ENCODE measurements around the gene ROR2.

ROR2 gene

DNA sequence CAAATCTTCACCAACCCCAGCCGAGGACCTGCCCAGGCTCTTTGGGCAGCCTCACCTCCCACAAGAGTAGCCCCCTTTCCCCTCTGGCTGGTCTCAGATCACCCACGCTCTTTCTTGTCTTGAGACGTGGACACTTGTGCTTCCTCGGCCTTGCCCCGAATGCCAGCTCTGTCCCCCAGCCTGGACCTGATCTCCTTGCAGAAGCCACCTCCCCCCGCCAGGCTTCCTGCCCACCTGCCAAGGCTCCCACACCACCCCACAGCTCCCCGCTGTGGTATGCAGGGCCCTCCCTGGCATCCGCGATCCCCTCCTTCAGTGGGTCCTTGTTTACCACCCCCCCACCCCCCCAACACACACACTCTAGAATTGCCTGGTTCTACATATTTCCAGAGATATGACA, 133.7 kb downstream of the ROR2 start:
- no peak overlapping the region for H2AK5ac ChIP-seq (ENCODE audit: low read length)
- peaks cover 6% of the 10 kb centered on the region for H3K4me1 ChIP-seq (ENCODE audit: control insufficient read depth, low read depth, low read length)
- no peak overlapping the region for H3K9ac ChIP-seq (ENCODE audit: low read length)
- no peak overlapping the region for H3K56ac ChIP-seq (ENCODE audit: low read length)
- DNase-seq = no peak
- WGBS (ENCODE audit: extremely low coverage, insufficient coverage, low lambda C conversion rate) = no CpG with 5 or more reads among the region's 9 CpGs
- no peak overlapping the region for H3K4me2 ChIP-seq (ENCODE audit: low read length)
- H3K36me3 ChIP-seq (ENCODE audit: control insufficient read depth, insufficient read depth, low read length) = no peaks in the 10 kb centered on the region
- no peak overlapping the region for H3K4ac ChIP-seq (ENCODE audit: low read depth, low read length)
- H4K8ac ChIP-seq (ENCODE audit: low read depth, low read length) = no peak overlapping the region
- no peak overlapping the region for H4K5ac ChIP-seq (ENCODE audit: low read length)
- H3K18ac ChIP-seq (ENCODE audit: low read length) = no peak overlapping the region
- no peak overlapping the region for H2BK5ac ChIP-seq (ENCODE audit: low read length)
- no peak overlapping the region for H3K23ac ChIP-seq (ENCODE audit: low read length)
- H3K4me3 ChIP-seq (ENCODE audit: low read length) = no peak overlapping the region
- H3K79me1 ChIP-seq (ENCODE audit: low read length) = peaks cover 54% of the 10 kb centered on the region
- peaks cover 48% of the 10 kb centered on the region for H3K79me2 ChIP-seq (ENCODE audit: control insufficient read depth, insufficient read depth, low read length)
- no peaks in the 10 kb centered on the region for H3K27me3 ChIP-seq (ENCODE audit: insufficient read depth, low read length, poor library complexity)
- no peak overlapping the region for H3K27ac ChIP-seq (ENCODE audit: low read depth, low read length)
- no peak overlapping the region for H2BK120ac ChIP-seq (ENCODE audit: low read depth, low read length)
- no peak overlapping the region for H2BK15ac ChIP-seq (replicated peaks; ENCODE audit: low read depth)

DNA sequence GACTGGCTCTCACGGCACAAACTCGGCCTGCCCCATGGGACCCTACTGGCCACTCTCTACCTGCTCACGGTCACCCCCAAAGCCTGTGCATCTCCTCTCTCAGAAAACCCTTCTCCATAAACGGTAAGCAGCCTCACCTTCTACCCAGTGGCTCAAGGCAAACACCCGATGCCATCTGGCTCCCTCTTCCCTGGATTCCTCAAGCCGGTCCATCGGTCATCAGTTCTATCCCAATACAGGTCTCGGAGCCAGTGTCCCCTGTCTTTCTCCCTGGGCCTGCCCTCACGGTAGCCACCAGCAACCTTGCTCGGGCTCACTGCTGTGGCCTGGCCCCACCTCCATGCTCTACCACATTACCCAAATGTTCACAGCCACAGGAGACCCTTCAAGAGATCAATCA, 134.1 kb downstream of the ROR2 start:
- H2AK5ac ChIP-seq (ENCODE audit: low read length) = no peak overlapping the region
- no CpG with 5 or more reads among the region's 10 CpGs for WGBS (ENCODE audit: extremely low coverage, insufficient coverage, low lambda C conversion rate)
- no peak overlapping the region for H3K18ac ChIP-seq (ENCODE audit: low read length)
- H2BK5ac ChIP-seq (ENCODE audit: low read length) = no peak overlapping the region
- H4K8ac ChIP-seq (ENCODE audit: low read depth, low read length) = no peak overlapping the region
- no peaks in the 10 kb centered on the region for H3K27me3 ChIP-seq (ENCODE audit: insufficient read depth, low read length, poor library complexity)
- H3K9ac ChIP-seq (ENCODE audit: low read length) = no peak overlapping the region
- no peak overlapping the region for H4K5ac ChIP-seq (ENCODE audit: low read length)
- no peak overlapping the region for H2BK15ac ChIP-seq (replicated peaks; ENCODE audit: low read depth)
- H2BK120ac ChIP-seq (ENCODE audit: low read depth, low read length) = no peak overlapping the region
- H3K36me3 ChIP-seq (ENCODE audit: control insufficient read depth, insufficient read depth, low read length) = no peaks in the 10 kb centered on the region
- H3K79me2 ChIP-seq (ENCODE audit: control insufficient read depth, insufficient read depth, low read length) = peaks cover 46% of the 10 kb centered on the region
- H3K4me1 ChIP-seq (ENCODE audit: control insufficient read depth, low read depth, low read length) = peaks cover 6% of the 10 kb centered on the region
- no peak overlapping the region for H3K27ac ChIP-seq (ENCODE audit: low read depth, low read length)
- DNase-seq = no peak
- H3K4me2 ChIP-seq (ENCODE audit: low read length) = no peak overlapping the region
- H3K79me1 ChIP-seq (ENCODE audit: low read length) = peaks cover 54% of the 10 kb centered on the region
- H3K23ac ChIP-seq (ENCODE audit: low read length) = no peak overlapping the region
- H3K4me3 ChIP-seq (ENCODE audit: low read length) = no peak overlapping the region
- no peak overlapping the region for H3K56ac ChIP-seq (ENCODE audit: low read length)
- H3K4ac ChIP-seq (ENCODE audit: low read depth, low read length) = no peak overlapping the region

DNA sequence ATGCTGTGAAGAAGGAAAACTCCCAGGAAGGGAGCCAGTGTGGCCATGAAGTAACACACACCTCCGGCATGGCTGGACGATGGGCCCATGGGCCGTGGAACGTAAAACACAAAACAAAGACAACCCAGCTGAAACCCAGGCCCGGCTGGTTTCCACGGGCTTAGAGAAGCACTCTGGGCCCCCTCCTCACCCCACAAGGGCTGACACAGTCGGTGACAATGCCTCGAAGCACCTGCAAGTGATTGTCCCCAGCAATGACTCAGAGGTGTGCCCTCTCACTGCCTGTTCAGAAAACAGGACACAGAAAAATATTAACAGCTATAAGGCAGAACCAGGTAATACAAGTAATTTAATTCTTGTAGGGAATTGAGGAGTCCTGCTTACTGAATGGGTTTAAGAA, 135.3 kb downstream of the ROR2 start:
- Histone ChIP-seq H3K4me2 (ENCODE audit: low read length) (no peak overlapping the region), H3K18ac (ENCODE audit: low read length) (no peak overlapping the region), H3K9ac (ENCODE audit: low read length) (no peak overlapping the region), H3K79me1 (ENCODE audit: low read length) (peaks cover 56% of the 10 kb centered on the region), H2AK5ac (ENCODE audit: low read length) (no peak overlapping the region), H3K4me1 (ENCODE audit: control insufficient read depth, low read depth, low read length) (peaks cover 6% of the 10 kb centered on the region), H3K4ac (ENCODE audit: low read depth, low read length) (no peak overlapping the region), H4K8ac (ENCODE audit: low read depth, low read length) (no peak overlapping the region), H2BK120ac (ENCODE audit: low read depth, low read length) (no peak overlapping the region), H3K27me3 (ENCODE audit: insufficient read depth, low read length, poor library complexity) (no peaks in the 10 kb centered on the region), H2BK5ac (ENCODE audit: low read length) (no peak overlapping the region), H3K56ac (ENCODE audit: low read length) (no peak overlapping the region), H3K23ac (ENCODE audit: low read length) (no peak overlapping the region), H3K36me3 (ENCODE audit: control insufficient read depth, insufficient read depth, low read length) (no peaks in the 10 kb centered on the region), H2BK15ac (replicated peaks; ENCODE audit: low read depth) (no peak overlapping the region), H3K27ac (ENCODE audit: low read depth, low read length) (no peak overlapping the region), H4K5ac (ENCODE audit: low read length) (no peak overlapping the region), H3K79me2 (ENCODE audit: control insufficient read depth, insufficient read depth, low read length) (peaks cover 46% of the 10 kb centered on the region), H3K4me3 (ENCODE audit: low read length) (no peak overlapping the region)
- WGBS (ENCODE audit: extremely low coverage, insufficient coverage, low lambda C conversion rate) = no CpG with 5 or more reads among the region's 8 CpGs
- DNase-seq = no peak

DNA sequence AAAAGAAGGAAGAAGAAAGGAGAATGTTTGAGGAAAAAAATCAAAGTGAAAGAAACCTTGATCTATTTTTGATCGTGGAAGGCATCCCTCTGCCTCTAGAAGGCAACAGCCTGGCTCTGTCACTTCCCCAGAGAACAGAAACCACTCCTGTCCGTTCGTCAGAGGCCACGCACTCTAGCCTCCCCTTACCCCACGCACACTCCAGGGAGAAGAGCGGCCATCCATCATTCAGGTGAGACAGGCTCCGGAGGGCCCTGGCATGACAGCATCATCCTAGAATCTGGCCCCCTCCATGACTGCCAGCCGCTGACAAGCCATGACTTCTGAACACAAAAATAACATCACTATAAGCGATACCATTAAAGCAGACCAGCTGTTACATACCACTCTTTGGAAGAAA, 135.8 kb downstream of the ROR2 start:
- no peak overlapping the region for H2BK15ac ChIP-seq (replicated peaks; ENCODE audit: low read depth)
- no peaks in the 10 kb centered on the region for H3K27me3 ChIP-seq (ENCODE audit: insufficient read depth, low read length, poor library complexity)
- H3K4ac ChIP-seq (ENCODE audit: low read depth, low read length) = no peak overlapping the region
- H3K18ac ChIP-seq (ENCODE audit: low read length) = no peak overlapping the region
- no peak overlapping the region for H2AK5ac ChIP-seq (ENCODE audit: low read length)
- H3K79me1 ChIP-seq (ENCODE audit: low read length) = peaks cover 55% of the 10 kb centered on the region
- H3K4me2 ChIP-seq (ENCODE audit: low read length) = no peak overlapping the region
- H4K5ac ChIP-seq (ENCODE audit: low read length) = no peak overlapping the region
- no peak overlapping the region for H2BK5ac ChIP-seq (ENCODE audit: low read length)
- H3K56ac ChIP-seq (ENCODE audit: low read length) = no peak overlapping the region
- H3K79me2 ChIP-seq (ENCODE audit: control insufficient read depth, insufficient read depth, low read length) = peaks cover 41% of the 10 kb centered on the region
- H3K4me1 ChIP-seq (ENCODE audit: control insufficient read depth, low read depth, low read length) = peaks cover 4% of the 10 kb centered on the region
- no peak overlapping the region for H3K23ac ChIP-seq (ENCODE audit: low read length)
- H3K36me3 ChIP-seq (ENCODE audit: control insufficient read depth, insufficient read depth, low read length) = no peaks in the 10 kb centered on the region
- no CpG with 5 or more reads among the region's 9 CpGs for WGBS (ENCODE audit: extremely low coverage, insufficient coverage, low lambda C conversion rate)
- no peak overlapping the region for H4K8ac ChIP-seq (ENCODE audit: low read depth, low read length)
- H3K27ac ChIP-seq (ENCODE audit: low read depth, low read length) = no peak overlapping the region
- no peak overlapping the region for H3K9ac ChIP-seq (ENCODE audit: low read length)
- H2BK120ac ChIP-seq (ENCODE audit: low read depth, low read length) = no peak overlapping the region
- DNase-seq = no peak
- no peak overlapping the region for H3K4me3 ChIP-seq (ENCODE audit: low read length)

- WGBS (ENCODE audit: extremely low coverage, insufficient coverage, low lambda C conversion rate) = 100% methylated on average over 1 of the region's 11 CpGs
- H3K27me3 ChIP-seq (ENCODE audit: insufficient read depth, low read length, poor library complexity) = no peaks in the 10 kb centered on the region
- no peak overlapping the region for H3K23ac ChIP-seq (ENCODE audit: low read length)
- H4K5ac ChIP-seq (ENCODE audit: low read length) = no peak overlapping the region
- no peak overlapping the region for H2BK5ac ChIP-seq (ENCODE audit: low read length)
- no peak overlapping the region for H3K18ac ChIP-seq (ENCODE audit: low read length)
- H2AK5ac ChIP-seq (ENCODE audit: low read length) = no peak overlapping the region
- H4K8ac ChIP-seq (ENCODE audit: low read depth, low read length) = no peak overlapping the region
- no peak overlapping the region for H3K4me3 ChIP-seq (ENCODE audit: low read length)
- H2BK15ac ChIP-seq (replicated peaks; ENCODE audit: low read depth) = no peak overlapping the region
- H3K56ac ChIP-seq (ENCODE audit: low read length) = no peak overlapping the region
- peaks cover 57% of the 10 kb centered on the region for H3K79me1 ChIP-seq (ENCODE audit: low read length)
- H3K4me1 ChIP-seq (ENCODE audit: control insufficient read depth, low read depth, low read length) = peaks cover 4% of the 10 kb centered on the region
- H3K9ac ChIP-seq (ENCODE audit: low read length) = no peak overlapping the region
- H3K4ac ChIP-seq (ENCODE audit: low read depth, low read length) = no peak overlapping the region
- H3K36me3 ChIP-seq (ENCODE audit: control insufficient read depth, insufficient read depth, low read length) = no peaks in the 10 kb centered on the region
- H3K27ac ChIP-seq (ENCODE audit: low read depth, low read length) = no peak overlapping the region
- no peak overlapping the region for H2BK120ac ChIP-seq (ENCODE audit: low read depth, low read length)
- H3K79me2 ChIP-seq (ENCODE audit: control insufficient read depth, insufficient read depth, low read length) = peaks cover 40% of the 10 kb centered on the region
- no peak overlapping the region for H3K4me2 ChIP-seq (ENCODE audit: low read length)
- no peak for DNase-seq
Measured at GRCh38 chr9:91813176-91813795, 136.7 kb downstream of the ROR2 start.

GRCh38 chr9:91812191-91812590, 137.8 kb downstream of the ROR2 start:
- Histone ChIP-seq H3K36me3 (ENCODE audit: control insufficient read depth, insufficient read depth, low read length) (no peaks in the 10 kb centered on the region), H3K27ac (ENCODE audit: low read depth, low read length) (no peak overlapping the region), H2AK5ac (ENCODE audit: low read length) (no peak overlapping the region), H3K18ac (ENCODE audit: low read length) (no peak overlapping the region), H3K9ac (ENCODE audit: low read length) (no peak overlapping the region), H3K27me3 (ENCODE audit: insufficient read depth, low read length, poor library complexity) (no peaks in the 10 kb centered on the region), H3K4me1 (ENCODE audit: control insufficient read depth, low read depth, low read length) (no peaks in the 10 kb centered on the region), H3K79me1 (ENCODE audit: low read length) (peaks cover 53% of the 10 kb centered on the region), H3K4me3 (ENCODE audit: low read length) (no peak overlapping the region), H2BK15ac (replicated peaks; ENCODE audit: low read depth) (no peak overlapping the region), H3K56ac (ENCODE audit: low read length) (no peak overlapping the region), H4K8ac (ENCODE audit: low read depth, low read length) (no peak overlapping the region), H3K79me2 (ENCODE audit: control insufficient read depth, insufficient read depth, low read length) (peaks cover 32% of the 10 kb centered on the region), H2BK5ac (ENCODE audit: low read length) (no peak overlapping the region), H2BK120ac (ENCODE audit: low read depth, low read length) (no peak overlapping the region), H3K4ac (ENCODE audit: low read depth, low read length) (no peak overlapping the region), H3K4me2 (ENCODE audit: low read length) (no peak overlapping the region), H3K23ac (ENCODE audit: low read length) (no peak overlapping the region), H4K5ac (ENCODE audit: low read length) (no peak overlapping the region)
- DNase-seq = no peak
- no CpG with 5 or more reads among the region's 14 CpGs for WGBS (ENCODE audit: extremely low coverage, insufficient coverage, low lambda C conversion rate)

Data from mesendoderm (in vitro differentiated cells).